HAP-1 (cell line): ENCODE data around the gene IPO13.

Source experiments
- DNase-seq, 2 experiments: peaks; one replicate each; pipeline ENCODE4 v3.0.0-alpha.2; 2016 to 2020; ENCODE audit warnings: low spot score in 2 of 2
- H3K27me3 ChIP-seq: fragments of 250-450 bp; sonication (Bioruptor Pico); 2 replicates; pipeline ENCODE4 v1.5.1; 2020; ENCODE audit warnings: low read depth, mild to moderate bottlenecking, moderate library complexity
- H3K36me3 ChIP-seq: fragments of 250-450 bp; sonication (Bioruptor Pico); replicated peaks from 2 replicates; pipeline ENCODE4 v1.5.1; 2020; ENCODE audit warnings: mild to moderate bottlenecking
- H3K4me1 ChIP-seq: fragments of 250-450 bp; sonication (Bioruptor Pico); 2 replicates; pipeline ENCODE4 v1.5.1; 2020; ENCODE audit warnings: mild to moderate bottlenecking
- H3K4me3 ChIP-seq: fragments of 250-450 bp; sonication (Bioruptor Pico); 2 replicates; pipeline ENCODE4 v1.5.1; 2020; ENCODE audit warnings: mild to moderate bottlenecking, moderate library complexity
- H3K9me3 ChIP-seq: fragments of 250-450 bp; sonication (Bioruptor Pico); 2 replicates; pipeline ENCODE4 v1.5.1; 2020; ENCODE audit warnings: mild to moderate bottlenecking, moderate library complexity
- in situ Hi-C: fragments of 300-500 bp; cut with MboI; formaldehyde crosslinking; loops from 3 replicates; pipeline ENCODE4 v1.14.3; 2020; ENCODE audit warnings: low sequenced_read_pairs, inconsistent platforms, mixed read lengths

IPO13 gene

GRCh38 chr1:43978264-43978550, 31.5 kb downstream of the IPO13 start:
- H3K36me3 ChIP-seq: peaks cover 41% of the 10 kb centered on the region
- H3K9me3 ChIP-seq: no peaks in the 10 kb centered on the region
- peak overlapping the region; percentile 53 for H3K4me3 ChIP-seq
- in situ Hi-C loops: no loop called here
- H3K27me3 ChIP-seq: no peaks in the 10 kb centered on the region
- DNase-seq: no peak
- peaks cover 34% of the 10 kb centered on the region for H3K4me1 ChIP-seq

GRCh38 chr1:43978551-43979260, 32.0 kb downstream of the IPO13 start, which contains the start of gene B4GALT2:
TSS of gene B4GALT2 (plus strand) at chr1:43979210. CDS start at chr1:43981161, 1,951 bp downstream.
- in situ Hi-C loops: no loop called here
- peak within 1 kb of the TSS; percentile 54 for H3K4me3 ChIP-seq
- H3K9me3 ChIP-seq: no peaks in the 10 kb centered on the region
- peaks cover 37% of the 10 kb centered on the region for H3K36me3 ChIP-seq
- peaks cover 34% of the 10 kb centered on the region for H3K4me1 ChIP-seq
- DNase-seq: peak; percentile 45 to 66
- no peaks in the 10 kb centered on the region for H3K27me3 ChIP-seq

GRCh38 chr1:43979261-43979527, 32.4 kb downstream of the IPO13 start:
- in situ Hi-C loops: no loop called here
- H3K4me1 ChIP-seq: peaks cover 34% of the 10 kb centered on the region
- no peaks in the 10 kb centered on the region for H3K27me3 ChIP-seq
- H3K9me3 ChIP-seq: no peaks in the 10 kb centered on the region
- no peak for DNase-seq
- H3K4me3 ChIP-seq: peak overlapping the region; percentile 54
- H3K36me3 ChIP-seq: peaks cover 38% of the 10 kb centered on the region

- in situ Hi-C loops: no loop called here
- H3K4me1 ChIP-seq: peaks cover 34% of the 10 kb centered on the region
- DNase-seq: peak; percentile 22 to 69
- no peaks in the 10 kb centered on the region for H3K9me3 ChIP-seq
- peaks cover 43% of the 10 kb centered on the region for H3K36me3 ChIP-seq
- H3K27me3 ChIP-seq: no peaks in the 10 kb centered on the region
- peak overlapping the region; percentile 54 for H3K4me3 ChIP-seq
These were observed 32.9 kb downstream of the IPO13 start for GRCh38 chr1:43979528-43980254.

- in situ Hi-C loops: no loop called here
- DNase-seq: no peak
- no peaks in the 10 kb centered on the region for H3K27me3 ChIP-seq
- no peaks in the 10 kb centered on the region for H3K9me3 ChIP-seq
- H3K36me3 ChIP-seq: peaks cover 44% of the 10 kb centered on the region
- H3K4me1 ChIP-seq: peaks cover 34% of the 10 kb centered on the region
- H3K4me3 ChIP-seq: peak overlapping the region; percentile 54
These were observed 33.7 kb downstream of the IPO13 start for GRCh38 chr1:43980255-43981134.

DNA sequence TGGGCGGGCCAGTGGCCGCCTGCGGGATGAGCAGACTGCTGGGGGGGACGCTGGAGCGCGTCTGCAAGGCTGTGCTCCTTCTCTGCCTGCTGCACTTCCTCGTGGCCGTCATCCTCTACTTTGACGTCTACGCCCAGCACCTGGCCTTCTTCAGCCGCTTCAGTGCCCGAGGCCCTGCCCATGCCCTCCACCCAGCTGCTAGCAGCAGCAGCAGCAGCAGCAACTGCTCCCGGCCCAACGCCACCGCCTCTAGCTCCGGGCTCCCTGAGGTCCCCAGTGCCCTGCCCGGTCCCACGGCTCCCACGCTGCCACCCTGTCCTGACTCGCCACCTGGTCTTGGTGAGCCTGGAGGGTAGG, 34.4 kb downstream of the IPO13 start:
- Histone ChIP-seq H3K36me3 (peaks cover 51% of the 10 kb centered on the region), H3K4me3 (no peak overlapping the region), H3K4me1 (peaks cover 34% of the 10 kb centered on the region), H3K27me3 (no peaks in the 10 kb centered on the region), H3K9me3 (no peaks in the 10 kb centered on the region)
- no peak for DNase-seq
- in situ Hi-C loops: no loop called here

- in situ Hi-C loops: no loop called here
- H3K4me1 ChIP-seq: peaks cover 29% of the 10 kb centered on the region
- H3K36me3 ChIP-seq: peaks cover 47% of the 10 kb centered on the region
- no peak overlapping the region for H3K4me3 ChIP-seq
- H3K27me3 ChIP-seq: no peaks in the 10 kb centered on the region
- no peak for DNase-seq
- no peaks in the 10 kb centered on the region for H3K9me3 ChIP-seq
These were observed 34.9 kb downstream of the IPO13 start for GRCh38 chr1:43981636-43982035.

GRCh38 chr1:43982241-43982640, 35.5 kb downstream of the IPO13 start:
- Histone ChIP-seq H3K4me3 (no peak overlapping the region), H3K9me3 (no peaks in the 10 kb centered on the region), H3K36me3 (peaks cover 41% of the 10 kb centered on the region), H3K4me1 (peaks cover 23% of the 10 kb centered on the region), H3K27me3 (no peaks in the 10 kb centered on the region)
- in situ Hi-C loops: no loop called here
- DNase-seq: no peak

DNA sequence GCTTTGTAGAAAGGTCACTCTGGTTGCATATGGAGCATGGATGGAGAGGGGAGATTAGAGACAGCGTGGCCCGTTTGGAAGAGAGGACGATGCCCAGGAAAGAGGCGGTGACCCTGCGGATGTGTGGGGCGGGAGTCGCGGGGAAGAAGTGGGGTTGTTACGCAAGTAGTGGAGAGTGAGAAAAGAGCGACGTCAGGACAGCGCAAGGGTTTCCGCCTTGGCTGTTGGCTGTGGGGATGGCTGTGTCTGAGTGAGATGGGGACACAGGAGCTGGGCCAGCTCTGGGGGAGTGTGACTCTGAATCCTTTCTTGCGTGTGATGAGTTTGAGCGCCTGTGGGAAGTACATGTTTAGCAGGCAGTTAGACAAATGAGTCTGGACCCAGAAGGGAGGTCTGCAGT, 36.1 kb downstream of the IPO13 start:
- in situ Hi-C loops: no loop called here
- H3K4me3 ChIP-seq: no peak overlapping the region
- DNase-seq: no peak

DNA sequence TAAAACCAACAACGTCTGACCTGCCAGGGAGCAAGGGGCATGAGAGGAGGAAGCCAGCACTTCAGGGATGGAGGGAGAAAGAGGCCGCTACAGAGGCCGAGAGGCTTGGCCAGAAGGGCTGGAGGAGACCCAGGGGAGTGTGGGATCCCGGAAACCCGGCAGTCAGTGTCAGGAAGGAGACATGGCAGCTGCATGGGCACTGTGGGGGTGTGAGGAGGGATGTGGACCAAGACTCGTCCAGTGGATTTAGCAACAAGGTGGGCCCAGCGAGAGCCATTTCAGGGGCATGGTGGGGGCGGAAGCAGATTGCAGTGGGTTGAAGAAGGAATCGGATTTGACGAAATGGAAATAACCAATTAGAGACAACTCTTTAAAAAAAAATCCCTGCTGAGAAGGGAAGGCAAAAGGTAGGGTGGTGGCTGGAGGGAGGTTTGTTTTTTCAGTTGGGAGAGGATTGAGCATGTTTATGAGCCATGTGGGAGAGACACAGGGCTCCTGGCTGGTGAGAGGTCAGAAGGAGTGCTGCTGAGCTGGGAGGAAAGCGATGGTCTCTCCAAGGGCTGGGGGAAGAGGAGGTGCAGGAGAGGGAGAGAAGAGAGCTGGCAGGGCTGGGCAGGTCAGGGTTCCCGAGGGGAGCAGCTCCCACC, 36.6 kb downstream of the IPO13 start:
- in situ Hi-C loops: no loop called here
- Histone ChIP-seq H3K4me1 (peaks cover 12% of the 10 kb centered on the region), H3K36me3 (peaks cover 31% of the 10 kb centered on the region), H3K27me3 (no peaks in the 10 kb centered on the region), H3K9me3 (no peaks in the 10 kb centered on the region), H3K4me3 (no peak overlapping the region)
- no peak for DNase-seq

More for the DNA sequence above, 36.1 kb downstream of the IPO13 start:
- H3K9me3 ChIP-seq: no peaks in the 10 kb centered on the region
- H3K4me1 ChIP-seq: peaks cover 18% of the 10 kb centered on the region
- H3K36me3 ChIP-seq: peaks cover 36% of the 10 kb centered on the region
- H3K27me3 ChIP-seq: no peaks in the 10 kb centered on the region

- peaks cover 29% of the 10 kb centered on the region for H3K36me3 ChIP-seq
These were observed 38.1 kb downstream of the IPO13 start for GRCh38 chr1:43984855-43985254.

DNA sequence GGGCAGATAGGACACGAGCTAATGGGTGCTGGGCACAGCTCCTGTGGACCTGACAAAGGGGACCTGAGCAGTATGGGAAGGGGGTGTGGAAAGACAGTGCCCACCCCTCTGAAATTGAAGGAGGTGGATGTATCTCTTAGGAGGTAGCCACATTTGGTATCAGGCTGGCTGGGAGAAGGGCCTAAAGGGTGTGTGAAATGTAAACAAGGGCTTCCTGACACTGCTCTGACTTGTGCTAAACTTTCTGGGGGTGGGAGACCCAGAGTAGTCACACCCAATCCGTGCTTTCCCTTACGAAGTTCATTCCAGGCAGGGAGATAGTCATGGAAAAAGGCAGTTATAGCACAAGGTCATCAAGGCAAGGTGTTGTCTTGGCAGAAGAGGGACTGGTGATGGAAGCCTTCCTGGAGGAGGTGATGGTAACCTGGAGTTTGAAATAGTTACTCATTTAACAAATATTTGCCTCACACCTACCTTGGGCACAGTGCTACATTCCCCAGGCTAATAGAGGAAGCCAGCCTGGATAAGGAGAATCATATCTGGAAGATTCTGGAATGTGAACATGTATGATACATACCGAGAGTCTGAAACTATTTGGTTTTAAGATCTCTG, 39.3 kb downstream of the IPO13 start:
- peaks cover 5% of the 10 kb centered on the region; the same call in 1 of the 2 replicates for H3K4me1 ChIP-seq
- H3K9me3 ChIP-seq: no peaks in the 10 kb centered on the region
- no peaks in the 10 kb centered on the region for H3K27me3 ChIP-seq
- H3K4me3 ChIP-seq: no peak overlapping the region
- DNase-seq: no peak
- peaks cover 29% of the 10 kb centered on the region for H3K36me3 ChIP-seq
- in situ Hi-C loops: no loop called here

More at GRCh38 chr1:43984855-43985254, 38.1 kb downstream of the IPO13 start:
- H3K4me3 ChIP-seq: no peak overlapping the region
- no peak for DNase-seq
- H3K27me3 ChIP-seq: no peaks in the 10 kb centered on the region
- no peaks in the 10 kb centered on the region for H3K9me3 ChIP-seq
- in situ Hi-C loops: no loop called here
- peaks cover 8% of the 10 kb centered on the region; the same call in 1 of the 2 replicates for H3K4me1 ChIP-seq

DNA sequence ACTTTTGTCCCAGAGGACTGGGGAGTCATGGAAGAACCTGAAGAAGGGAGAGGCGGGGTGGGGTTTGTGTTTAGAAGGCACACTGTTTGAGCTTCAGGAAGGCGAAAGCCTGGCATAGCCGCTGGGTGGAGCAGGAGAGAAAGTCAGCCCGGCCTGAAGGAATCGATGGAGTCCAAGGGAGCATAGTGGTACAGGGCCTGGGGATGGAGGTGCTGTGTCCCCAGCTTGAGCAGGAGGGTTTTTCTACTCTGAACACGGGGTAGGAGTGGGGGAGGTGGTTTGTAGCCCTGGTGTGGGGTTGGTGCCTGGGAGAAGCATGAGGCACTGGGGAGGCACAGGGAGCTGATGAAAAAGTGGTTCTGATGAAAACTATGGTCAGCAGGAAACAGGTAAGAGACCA, 40.0 kb downstream of the IPO13 start:
- in situ Hi-C loops: no loop called here
- Histone ChIP-seq H3K4me1 (peaks cover 6% of the 10 kb centered on the region; the same call in 1 of the 2 replicates), H3K27me3 (no peaks in the 10 kb centered on the region), H3K36me3 (peaks cover 27% of the 10 kb centered on the region), H3K9me3 (no peaks in the 10 kb centered on the region), H3K4me3 (no peak overlapping the region)
- no peak for DNase-seq
